Occipital lobe (tissue), 2 donors: ENCODE data around the gene ZG16B. TPM values are rescaled to one million over a fixed set of nuclear protein-coding genes. Genes with fewer than 3 reads are reported as not detected.

Experiments used
- DNase-seq: peaks from one replicate; lab custom pipeline; 2025; lab: John Stamatoyannopoulos, UW
- total RNA-seq: library from RNA; depleted of rRNA; stranded (reverse); fragments of >200 nt; gene quantifications from one replicate; pipeline ENCODE4 v1.2.3, GENCODE V29; 2014

ZG16B gene
- total RNA-seq, 1 donor from 2014 or later: 0.47 TPM

- no peak for DNase-seq
Observed at GRCh38 chr16:2843526-2843925, 13.4 kb downstream of the ZG16B start.

- DNase-seq: no peak
Observed at GRCh38 chr16:2845116-2845515, 15.0 kb downstream of the ZG16B start.

GRCh38 chr16:2846511-2847310 lies 16.6 kb downstream of the ZG16B start:
- DNase-seq: no peak

GRCh38 chr16:2848933-2849725 lies 19.0 kb downstream of the ZG16B start:
- DNase-seq: no peak

DNA sequence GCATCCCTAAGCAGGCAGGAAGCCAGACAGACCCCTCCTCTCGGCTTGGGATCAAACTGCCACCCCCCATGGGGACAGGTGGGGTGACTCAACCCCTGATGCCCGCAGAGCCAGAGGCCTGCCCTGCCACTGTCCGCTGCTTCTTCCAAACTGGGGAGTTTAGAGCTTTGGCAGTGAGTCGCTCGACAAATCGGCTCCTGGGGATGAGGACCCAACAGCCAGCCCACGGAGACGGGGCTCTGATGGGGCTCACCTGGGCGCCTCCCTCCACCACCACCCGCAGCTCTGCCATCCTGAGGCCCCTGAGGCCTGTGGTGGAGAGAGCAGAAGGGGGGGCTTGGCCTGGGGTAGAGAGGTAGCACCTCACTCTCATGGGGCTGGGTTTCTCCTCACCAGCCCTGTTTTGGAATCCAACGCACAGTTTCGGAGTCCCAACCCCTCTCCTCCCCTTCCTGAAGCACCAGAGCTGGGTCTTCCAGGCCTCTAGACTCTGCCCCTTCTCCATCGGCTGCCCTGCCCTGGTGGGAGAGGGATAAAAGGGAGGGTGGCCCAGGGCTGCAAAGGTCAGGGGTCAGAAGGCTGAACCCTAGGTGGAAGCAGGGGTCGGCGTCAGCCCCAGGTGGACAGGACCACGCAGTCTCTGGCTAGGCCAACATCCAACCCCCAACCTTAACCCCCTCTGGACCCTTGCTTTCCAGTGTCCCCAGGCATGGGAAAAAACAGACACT lies 22.1 kb downstream of the ZG16B start:
- DNase-seq: no peak

DNA sequence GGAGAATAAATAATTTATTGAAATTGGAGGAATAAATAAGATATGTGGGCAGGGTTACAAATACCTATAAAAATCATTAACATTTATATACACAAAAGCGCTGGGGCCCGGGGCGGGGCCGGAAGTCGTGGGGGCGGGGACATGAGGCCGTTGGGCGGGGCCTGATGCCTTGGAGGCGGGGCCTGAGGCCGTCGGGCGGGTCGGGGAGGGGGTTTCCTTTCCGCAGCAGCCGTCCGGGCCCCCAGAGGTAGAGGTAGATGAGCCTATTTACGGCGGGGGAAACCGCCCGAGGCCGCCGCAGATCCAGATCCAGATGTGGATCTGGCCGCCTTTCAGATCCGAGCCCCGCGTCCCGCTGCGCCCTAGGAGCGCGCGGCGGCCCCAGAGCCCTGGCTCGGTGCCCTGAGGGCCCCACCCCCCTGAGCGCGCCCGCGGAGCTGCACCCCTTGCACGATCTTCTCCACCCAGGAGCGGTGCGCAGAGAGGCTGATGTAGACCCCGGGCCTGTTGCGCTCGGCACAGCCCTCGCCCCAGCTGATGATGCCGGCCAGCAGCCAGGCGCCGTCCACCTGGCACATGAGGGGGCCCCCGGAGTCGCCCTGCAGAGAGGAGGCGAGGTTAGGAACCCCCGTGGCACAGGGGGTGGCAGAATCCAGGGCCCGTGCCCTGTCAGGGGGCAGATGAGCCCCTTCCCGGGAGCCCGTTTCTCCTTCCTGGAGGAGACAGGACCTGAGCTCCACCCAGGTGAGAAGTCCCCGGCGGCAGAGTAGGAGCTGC lies 22.8 kb downstream of the ZG16B start:
- no peak for DNase-seq

DNA sequence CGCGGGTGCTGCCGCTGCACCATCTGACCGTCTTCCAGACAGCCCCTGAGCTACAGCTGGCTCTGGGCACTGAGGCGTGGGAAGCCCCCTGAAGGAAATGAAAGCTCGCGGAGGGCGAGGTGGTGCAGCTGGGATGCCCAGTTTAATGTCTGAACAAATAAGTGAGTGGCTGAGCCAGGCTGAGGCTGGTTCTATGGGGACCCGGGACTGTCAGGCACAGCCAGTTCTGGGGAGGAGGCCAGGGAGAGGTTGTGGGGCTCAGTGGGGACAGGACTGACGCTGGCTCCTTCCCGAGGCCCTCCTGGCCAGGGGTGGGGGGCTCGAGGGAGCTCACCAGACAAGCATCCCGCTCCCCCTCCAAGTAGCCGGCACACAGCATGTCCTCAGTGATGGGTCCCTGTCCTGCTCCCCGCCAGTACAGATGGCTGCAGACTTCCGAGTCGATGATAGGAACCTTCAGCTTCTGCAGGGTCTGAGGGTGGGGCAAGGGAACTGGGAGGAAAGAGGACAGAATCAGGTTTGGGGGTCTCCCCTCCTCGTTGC lies 23.5 kb downstream of the ZG16B start:
- DNase-seq: no peak

DNA sequence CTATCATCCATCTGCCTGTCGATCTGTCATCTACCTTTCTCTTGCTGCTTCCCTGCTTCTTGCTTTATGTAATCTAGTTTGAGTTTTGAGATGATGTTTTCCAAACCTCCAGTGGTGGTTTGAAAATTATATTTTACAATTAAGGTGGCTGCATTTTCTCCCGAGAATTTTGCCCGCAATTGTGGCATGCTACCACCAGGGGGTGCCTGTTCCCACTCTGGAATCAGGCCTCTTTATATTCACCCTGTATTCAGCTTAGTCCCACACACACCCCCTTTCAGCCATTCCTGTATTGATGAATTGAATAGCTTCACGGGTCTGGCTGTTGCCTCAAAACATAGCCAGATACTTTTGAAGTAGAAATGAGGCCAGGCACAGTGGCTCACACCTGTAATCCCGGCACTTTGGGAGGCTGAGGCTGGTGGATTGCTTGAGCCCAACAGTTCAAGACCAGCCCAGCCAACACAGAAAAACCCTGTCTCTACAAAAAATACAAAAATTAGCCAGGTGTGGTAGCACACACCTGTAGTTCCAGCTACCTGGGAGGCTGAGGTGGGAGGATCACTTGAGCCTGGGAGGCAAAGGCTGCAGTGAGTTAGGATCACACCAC lies 24.7 kb downstream of the ZG16B start:
- DNase-seq: no peak

DNA sequence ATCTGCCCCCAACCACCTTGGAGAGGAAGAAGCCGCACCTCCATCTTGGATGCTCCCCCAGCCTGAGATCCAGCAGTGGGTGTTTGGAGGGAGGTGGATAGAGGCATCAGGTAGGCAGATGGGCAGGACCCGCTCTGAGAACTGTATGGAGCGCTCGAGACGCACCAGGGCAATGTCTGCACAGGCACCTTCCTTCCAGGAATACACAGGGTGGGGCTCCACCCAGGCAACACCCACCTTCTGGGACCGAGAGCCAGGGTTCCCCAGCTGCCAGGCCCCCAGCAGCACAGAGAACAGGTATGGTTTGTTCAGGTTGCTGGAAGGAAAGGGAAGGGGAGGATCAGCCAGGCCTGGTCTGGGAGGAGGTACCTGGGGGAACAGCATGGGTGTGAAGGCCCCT lies 25.4 kb downstream of the ZG16B start:
- DNase-seq: no peak

DNA sequence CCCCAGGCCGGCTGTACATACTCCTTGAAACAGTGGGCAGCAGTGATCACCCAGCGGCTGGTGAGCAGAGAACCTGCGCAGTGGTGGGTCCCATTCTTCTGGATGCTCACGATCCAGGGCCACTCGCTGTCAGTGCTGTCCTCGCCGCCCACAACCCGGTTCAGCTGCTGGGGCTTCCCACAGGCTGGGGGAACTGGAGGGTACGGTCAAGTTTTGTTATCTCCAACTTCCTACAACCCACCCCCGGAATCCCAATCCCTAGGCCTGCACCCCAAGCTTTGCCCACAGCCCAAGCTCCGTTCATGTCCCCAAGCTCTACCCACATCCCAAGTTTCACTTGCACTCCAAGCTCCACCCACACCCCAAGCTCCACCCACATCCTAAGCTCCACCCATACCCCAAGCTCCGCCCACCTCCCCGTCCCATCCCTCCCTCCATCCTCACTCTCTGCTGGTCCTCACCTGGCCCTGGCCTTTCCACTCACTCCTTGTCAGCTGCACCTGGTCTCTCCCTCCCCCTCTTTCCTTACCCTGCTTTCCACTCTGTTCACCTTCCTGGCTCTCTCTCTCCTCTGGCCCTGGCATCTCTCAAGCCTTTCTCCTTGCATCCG lies 26.1 kb downstream of the ZG16B start:
- no peak for DNase-seq

DNA sequence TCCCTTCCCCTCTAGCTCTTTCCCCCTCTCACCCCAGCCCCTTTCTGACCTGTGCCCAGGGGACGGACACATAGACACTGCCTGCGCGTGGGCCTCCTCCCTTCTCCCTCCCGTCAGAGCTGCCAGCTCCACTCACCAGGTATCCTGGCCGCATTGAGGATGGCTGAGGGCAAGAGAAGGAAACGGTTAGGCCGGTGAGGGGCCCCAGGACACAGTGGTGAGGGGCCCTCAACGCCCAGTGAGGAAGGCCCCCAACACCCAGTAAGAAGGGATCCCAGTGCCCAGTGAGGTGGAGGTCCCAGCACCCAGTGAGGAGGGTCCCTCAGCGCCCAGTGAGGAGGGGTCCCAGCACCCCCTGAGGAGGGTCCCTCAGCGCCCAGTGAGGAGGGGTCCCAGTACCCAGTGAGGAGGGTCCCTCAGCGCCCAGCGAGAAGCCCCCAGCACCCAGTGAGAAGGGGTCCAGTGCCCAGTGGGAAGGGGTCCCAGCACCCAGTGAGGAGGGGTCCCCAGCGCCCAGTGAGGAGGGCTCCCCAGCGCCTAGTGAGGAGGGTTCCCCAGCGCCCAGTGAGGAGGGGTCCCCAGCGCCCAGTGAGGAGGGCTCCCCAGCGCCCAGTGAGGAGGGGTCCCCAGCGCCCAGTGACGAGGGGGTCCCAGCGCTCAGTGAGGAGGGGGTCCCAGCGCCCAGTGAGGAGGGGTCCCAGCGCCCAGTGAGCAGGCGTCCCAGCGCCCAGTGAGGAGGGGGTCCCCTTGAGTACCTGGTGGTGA lies 26.8 kb downstream of the ZG16B start:
- DNase-seq: no peak

- DNase-seq: no peak
Observed at GRCh38 chr16:2857451-2858244, 27.5 kb downstream of the ZG16B start, which contains the start of gene PRSS22. TSS of gene PRSS22 (minus strand) at chr16:2858170. CDS start at chr16:2858104, 66 bp downstream.

GRCh38 chr16:2858245-2859025 lies 28.3 kb downstream of the ZG16B start:
- no peak for DNase-seq

DNA sequence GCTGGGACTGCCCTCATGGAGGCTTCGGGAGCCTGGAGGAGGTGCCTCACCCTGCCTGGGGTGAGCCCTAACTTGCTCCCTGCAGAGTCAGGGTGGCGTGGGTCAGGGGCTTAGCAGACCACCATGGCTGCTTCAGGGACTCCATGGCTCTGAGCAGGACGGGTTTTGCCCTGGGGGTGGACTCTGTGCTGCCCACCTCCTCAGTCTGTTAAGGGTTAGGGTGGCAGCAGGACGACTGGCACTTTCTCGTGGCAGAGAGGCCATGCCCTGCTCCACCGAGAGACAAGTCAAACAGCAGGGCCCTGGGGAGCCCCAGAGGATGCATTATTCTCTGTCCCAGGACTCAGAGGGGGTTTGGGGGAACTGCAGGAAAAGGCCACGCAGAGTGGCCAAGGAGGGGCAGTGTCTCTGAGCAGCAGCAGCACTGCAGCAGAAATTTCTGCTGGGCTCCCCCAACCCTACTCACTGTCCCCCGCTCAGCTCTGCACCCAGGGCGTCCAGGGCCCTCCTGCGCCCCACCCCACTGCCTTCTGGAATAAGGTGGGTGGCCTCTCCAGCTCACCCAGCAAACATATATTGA lies 29.7 kb downstream of the ZG16B start:
- DNase-seq: no peak

DNA sequence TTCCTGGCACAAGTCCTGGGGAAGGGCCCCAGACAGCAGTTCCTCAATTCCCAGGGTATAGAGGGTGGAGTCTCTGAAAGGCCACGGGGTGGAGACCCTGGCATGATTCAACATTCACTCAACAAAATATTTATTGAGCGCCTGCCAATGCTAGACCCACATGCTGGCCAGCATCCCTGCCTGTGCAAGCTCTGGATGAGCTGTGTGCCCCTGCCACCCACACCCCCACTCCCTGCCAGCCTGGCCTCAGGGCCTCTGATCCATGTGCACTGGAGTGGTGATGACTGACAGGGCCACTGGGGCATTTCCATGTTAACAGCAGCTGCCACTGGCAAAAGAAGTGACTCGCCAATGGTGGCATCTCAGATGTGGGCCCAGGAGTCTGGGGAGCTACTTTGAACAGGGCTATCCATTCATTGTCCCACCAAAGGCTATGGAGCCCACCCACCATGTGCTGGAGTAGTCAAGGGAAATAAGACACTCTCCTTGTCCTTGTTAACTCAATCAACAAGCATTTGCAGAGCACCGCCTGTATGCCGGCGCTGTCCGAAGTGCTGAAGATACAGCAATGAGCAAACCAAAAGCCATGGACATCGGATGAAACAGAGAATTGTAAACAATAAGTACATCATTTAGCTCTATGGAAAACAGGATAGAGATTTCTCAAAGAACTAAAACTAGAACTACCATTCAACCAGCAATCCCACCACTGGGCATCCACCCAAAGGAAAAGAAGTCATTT lies 30.9 kb downstream of the ZG16B start:
- DNase-seq: no peak

- no peak for DNase-seq
Observed at GRCh38 chr16:2865651-2866050, 35.5 kb downstream of the ZG16B start.

DNA sequence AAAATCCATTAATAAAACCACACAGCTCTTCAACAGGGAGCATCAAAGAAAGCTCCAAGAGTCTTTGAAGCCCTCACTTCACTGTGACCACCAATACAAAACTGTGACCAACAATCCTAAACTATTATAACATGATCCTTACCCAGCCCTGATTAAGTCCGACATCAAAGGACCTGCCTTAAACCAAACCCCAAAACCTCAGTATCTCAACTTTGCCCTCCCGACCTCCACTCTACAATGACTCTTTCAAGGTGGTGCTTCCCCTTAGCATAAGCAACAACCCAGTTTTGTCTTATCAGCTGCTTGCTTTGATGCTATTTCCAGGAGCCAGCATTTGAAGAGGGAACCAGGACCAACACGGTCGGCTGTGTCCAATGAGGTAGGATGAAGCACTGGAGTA lies 36.3 kb downstream of the ZG16B start:
- DNase-seq: no peak
